ENCODE data around the gene NPHP1. TPM values are rescaled to one million over a fixed set of nuclear protein-coding genes. Genes with fewer than 3 reads are reported as not detected.

Gene NPHP1
- total RNA-seq, 1 experiment from 2014 or later, result 2.5 TPM

- TF ChIP-seq, protein P1, sequence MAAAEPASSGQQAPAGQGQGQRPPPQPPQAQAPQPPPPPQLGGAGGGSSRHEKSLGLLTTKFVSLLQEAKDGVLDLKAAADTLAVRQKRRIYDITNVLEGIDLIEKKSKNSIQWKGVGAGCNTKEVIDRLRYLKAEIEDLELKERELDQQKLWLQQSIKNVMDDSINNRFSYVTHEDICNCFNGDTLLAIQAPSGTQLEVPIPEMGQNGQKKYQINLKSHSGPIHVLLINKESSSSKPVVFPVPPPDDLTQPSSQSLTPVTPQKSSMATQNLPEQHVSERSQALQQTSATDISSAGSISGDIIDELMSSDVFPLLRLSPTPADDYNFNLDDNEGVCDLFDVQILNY (CRISPR knock-in tag; IDR thresholded peaks at IDR 0.05), result no peak
Measured at GRCh38 chr2:110105183-110105582, 99.6 kb downstream of the NPHP1 start (continued).

GRCh38 chr2:110104025-110104771 is 100.6 kb downstream of the NPHP1 start:
- Mint-ChIP-seq H3K9me3 (0 out of 2 replicates have a peak, but pooled peaks cover 5% of the 10 kb centered on the region), H3K4me1 (peaks cover 3% of the 10 kb centered on the region), H3K4me3 (no peak overlapping the region), H3K27ac (no peak overlapping the region), H3K36me3 (0 out of 2 replicates have a peak, but pooled peaks cover 3% of the 10 kb centered on the region), H3K27me3 (ENCODE audit: low read depth) (peaks cover 5% of the 10 kb centered on the region)
- no peak for ATAC-seq
- no peak for DNase-seq (ENCODE audit: low spot score)
- ChIA-PET CTCF (interaction anchor here (2.0 kb wide), 1 partner anchor 12 kb away, joined by 6 read pairs; the partner anchor contains the start of gene MALL), POLR2A (no interaction called here)
- TF ChIP-seq, protein P2, sequence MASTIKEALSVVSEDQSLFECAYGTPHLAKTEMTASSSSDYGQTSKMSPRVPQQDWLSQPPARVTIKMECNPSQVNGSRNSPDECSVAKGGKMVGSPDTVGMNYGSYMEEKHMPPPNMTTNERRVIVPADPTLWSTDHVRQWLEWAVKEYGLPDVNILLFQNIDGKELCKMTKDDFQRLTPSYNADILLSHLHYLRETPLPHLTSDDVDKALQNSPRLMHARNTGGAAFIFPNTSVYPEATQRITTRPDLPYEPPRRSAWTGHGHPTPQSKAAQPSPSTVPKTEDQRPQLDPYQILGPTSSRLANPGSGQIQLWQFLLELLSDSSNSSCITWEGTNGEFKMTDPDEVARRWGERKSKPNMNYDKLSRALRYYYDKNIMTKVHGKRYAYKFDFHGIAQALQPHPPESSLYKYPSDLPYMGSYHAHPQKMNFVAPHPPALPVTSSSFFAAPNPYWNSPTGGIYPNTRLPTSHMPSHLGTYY (CRISPR knock-in tag; IDR thresholded peaks at IDR 0.05), result no peak
- TF ChIP-seq, protein P3, sequence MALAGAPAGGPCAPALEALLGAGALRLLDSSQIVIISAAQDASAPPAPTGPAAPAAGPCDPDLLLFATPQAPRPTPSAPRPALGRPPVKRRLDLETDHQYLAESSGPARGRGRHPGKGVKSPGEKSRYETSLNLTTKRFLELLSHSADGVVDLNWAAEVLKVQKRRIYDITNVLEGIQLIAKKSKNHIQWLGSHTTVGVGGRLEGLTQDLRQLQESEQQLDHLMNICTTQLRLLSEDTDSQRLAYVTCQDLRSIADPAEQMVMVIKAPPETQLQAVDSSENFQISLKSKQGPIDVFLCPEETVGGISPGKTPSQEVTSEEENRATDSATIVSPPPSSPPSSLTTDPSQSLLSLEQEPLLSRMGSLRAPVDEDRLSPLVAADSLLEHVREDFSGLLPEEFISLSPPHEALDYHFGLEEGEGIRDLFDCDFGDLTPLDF (CRISPR knock-in tag; IDR thresholded peaks at IDR 0.05), result no peak
- TF ChIP-seq ZNF232 (CRISPR knock-in tag; IDR thresholded peaks at IDR 0.05), result no peak
- TF ChIP-seq, protein P4, sequence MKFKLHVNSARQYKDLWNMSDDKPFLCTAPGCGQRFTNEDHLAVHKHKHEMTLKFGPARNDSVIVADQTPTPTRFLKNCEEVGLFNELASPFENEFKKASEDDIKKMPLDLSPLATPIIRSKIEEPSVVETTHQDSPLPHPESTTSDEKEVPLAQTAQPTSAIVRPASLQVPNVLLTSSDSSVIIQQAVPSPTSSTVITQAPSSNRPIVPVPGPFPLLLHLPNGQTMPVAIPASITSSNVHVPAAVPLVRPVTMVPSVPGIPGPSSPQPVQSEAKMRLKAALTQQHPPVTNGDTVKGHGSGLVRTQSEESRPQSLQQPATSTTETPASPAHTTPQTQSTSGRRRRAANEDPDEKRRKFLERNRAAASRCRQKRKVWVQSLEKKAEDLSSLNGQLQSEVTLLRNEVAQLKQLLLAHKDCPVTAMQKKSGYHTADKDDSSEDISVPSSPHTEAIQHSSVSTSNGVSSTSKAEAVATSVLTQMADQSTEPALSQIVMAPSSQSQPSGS (CRISPR knock-in tag; IDR thresholded peaks at IDR 0.05; ENCODE audit: borderline replicate concordance, low read depth), result no peak
- TF ChIP-seq USF1 (CRISPR knock-in tag; IDR thresholded peaks at IDR 0.05), result no peak
- TF ChIP-seq CDX4 (CRISPR knock-in tag; IDR thresholded peaks at IDR 0.05; ENCODE audit: borderline replicate concordance), result no peak
- TF ChIP-seq ZNF425 (CRISPR knock-in tag; conservative IDR thresholded peaks at IDR 0.05), result no peak
- TF ChIP-seq JAZF1 (CRISPR knock-in tag; IDR thresholded peaks at IDR 0.05), result no peak
- TF ChIP-seq TEAD1 (CRISPR knock-in tag; IDR thresholded peaks at IDR 0.05), result no peak
- TF ChIP-seq ZNF281 (CRISPR knock-in tag; IDR thresholded peaks at IDR 0.05), result no peak
- no peak for TF ChIP-seq IRF2 (CRISPR knock-in tag; IDR thresholded peaks at IDR 0.05; ENCODE audit: borderline replicate concordance, low read depth)
- no peak for TF ChIP-seq CTCF (IDR thresholded peaks at IDR 0.05)
- no peak for TF ChIP-seq ZNF138 (CRISPR knock-in tag; conservative IDR thresholded peaks at IDR 0.05)
- TF ChIP-seq, protein P5, sequence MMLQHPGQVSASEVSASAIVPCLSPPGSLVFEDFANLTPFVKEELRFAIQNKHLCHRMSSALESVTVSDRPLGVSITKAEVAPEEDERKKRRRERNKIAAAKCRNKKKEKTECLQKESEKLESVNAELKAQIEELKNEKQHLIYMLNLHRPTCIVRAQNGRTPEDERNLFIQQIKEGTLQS (CRISPR knock-in tag; conservative IDR thresholded peaks at IDR 0.05), result no peak
- TF ChIP-seq, protein P6, sequence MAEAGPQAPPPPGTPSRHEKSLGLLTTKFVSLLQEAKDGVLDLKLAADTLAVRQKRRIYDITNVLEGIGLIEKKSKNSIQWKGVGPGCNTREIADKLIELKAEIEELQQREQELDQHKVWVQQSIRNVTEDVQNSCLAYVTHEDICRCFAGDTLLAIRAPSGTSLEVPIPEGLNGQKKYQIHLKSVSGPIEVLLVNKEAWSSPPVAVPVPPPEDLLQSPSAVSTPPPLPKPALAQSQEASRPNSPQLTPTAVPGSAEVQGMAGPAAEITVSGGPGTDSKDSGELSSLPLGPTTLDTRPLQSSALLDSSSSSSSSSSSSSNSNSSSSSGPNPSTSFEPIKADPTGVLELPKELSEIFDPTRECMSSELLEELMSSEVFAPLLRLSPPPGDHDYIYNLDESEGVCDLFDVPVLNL (CRISPR knock-in tag; IDR thresholded peaks at IDR 0.05; ENCODE audit: borderline replicate concordance, low read depth), result no peak
- no peak for TF ChIP-seq MAX (CRISPR knock-in tag; IDR thresholded peaks at IDR 0.05)
- no peak for TF ChIP-seq NR2C2 (CRISPR knock-in tag; IDR thresholded peaks at IDR 0.05)
